HFF-Myc (cell line): ENCODE measurements around the gene FAM163B.

Experiments
- DNase-seq: peaks from one replicate; pipeline ENCODE4 v3.0.0-alpha.2; 2011; ENCODE audit warnings: low read depth; ENCODE audit errors: extremely low read depth
- H3K4me3 ChIP-seq: replicated peaks from 2 replicates; pipeline ENCODE4 v1.5.1; 2011; ENCODE audit warnings: low read depth, mild to moderate bottlenecking, control low read depth, low read length
- TF ChIP-seq, protein P1 (sequence below): IDR thresholded peaks from 2 replicates; pipeline ENCODE4 v1.5.1; 2012; ENCODE audit warnings: mild to moderate bottlenecking, low read depth, low read length, control low read depth; ENCODE audit errors: missing control alignments

Gene FAM163B

GRCh38 chr9:133650026-133650425, 40.8 kb upstream of the FAM163B start:
- no peak for DNase-seq
- no peak overlapping the region for H3K4me3 ChIP-seq
- TF ChIP-seq, protein P1, sequence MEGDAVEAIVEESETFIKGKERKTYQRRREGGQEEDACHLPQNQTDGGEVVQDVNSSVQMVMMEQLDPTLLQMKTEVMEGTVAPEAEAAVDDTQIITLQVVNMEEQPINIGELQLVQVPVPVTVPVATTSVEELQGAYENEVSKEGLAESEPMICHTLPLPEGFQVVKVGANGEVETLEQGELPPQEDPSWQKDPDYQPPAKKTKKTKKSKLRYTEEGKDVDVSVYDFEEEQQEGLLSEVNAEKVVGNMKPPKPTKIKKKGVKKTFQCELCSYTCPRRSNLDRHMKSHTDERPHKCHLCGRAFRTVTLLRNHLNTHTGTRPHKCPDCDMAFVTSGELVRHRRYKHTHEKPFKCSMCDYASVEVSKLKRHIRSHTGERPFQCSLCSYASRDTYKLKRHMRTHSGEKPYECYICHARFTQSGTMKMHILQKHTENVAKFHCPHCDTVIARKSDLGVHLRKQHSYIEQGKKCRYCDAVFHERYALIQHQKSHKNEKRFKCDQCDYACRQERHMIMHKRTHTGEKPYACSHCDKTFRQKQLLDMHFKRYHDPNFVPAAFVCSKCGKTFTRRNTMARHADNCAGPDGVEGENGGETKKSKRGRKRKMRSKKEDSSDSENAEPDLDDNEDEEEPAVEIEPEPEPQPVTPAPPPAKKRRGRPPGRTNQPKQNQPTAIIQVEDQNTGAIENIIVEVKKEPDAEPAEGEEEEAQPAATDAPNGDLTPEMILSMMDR, result no peak

DNA sequence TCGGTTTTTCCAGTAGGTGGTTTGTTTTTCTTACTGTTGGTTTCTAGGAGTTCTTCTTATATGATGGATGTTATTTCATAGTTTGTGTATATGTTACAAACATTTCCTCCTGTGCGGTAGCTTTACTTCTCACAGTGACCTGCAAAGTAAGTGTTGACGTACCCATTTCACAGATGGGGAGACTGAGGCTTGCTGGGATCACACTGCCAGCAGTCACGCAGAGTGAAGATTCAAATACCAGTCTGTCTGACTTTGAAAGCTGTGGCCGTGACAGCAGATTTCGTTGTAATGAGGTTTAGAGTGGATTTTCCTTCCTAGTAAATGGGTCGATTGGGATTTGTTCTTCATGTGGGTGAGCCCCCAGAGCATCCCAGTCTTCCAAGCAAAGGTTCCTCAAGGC, 40.0 kb upstream of the FAM163B start:
- TF ChIP-seq, protein P1, result no peak
- DNase-seq, result no peak
- no peak overlapping the region for H3K4me3 ChIP-seq

DNA sequence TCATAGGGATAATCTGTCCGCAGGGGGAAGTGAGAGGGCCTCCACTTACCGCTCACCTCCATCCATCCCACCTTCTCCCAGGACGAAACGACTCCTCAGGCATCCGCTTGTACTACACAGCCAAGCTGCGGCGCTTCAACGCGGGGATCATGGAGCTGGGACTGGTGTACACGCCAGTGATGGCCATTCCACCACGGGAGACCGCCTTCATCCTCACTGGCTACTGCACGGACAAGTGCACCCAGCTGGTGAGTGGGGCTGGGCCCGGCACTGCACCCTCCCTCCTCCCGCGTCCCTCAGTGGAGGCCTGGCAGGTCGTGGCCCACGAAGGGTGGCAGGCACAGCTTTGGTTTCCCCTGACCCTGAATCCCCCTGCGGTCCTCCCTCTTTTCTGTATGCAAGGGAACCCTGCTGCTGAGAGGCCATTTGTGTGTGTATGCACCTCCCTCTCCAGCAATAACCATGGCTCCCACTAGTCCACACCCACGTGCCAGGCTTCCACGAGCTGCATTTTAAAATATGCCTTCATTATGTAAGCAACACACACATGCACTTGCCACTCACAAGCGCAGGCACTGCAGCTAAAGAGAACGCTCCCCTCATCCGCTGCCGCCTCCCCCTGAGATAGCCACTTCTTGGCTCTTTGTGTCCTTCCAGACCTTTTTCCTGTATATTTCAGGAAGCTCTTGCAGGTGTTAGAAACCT, 38.7 kb upstream of the FAM163B start:
- H3K4me3 ChIP-seq, result no peak overlapping the region
- TF ChIP-seq, protein P1, result no peak
- DNase-seq, result no peak

- no peak for DNase-seq
- H3K4me3 ChIP-seq, result no peak overlapping the region
- TF ChIP-seq, protein P1, result no peak
Measured at GRCh38 chr9:133647148-133647547, 38.0 kb upstream of the FAM163B start.

- no peak for DNase-seq
- TF ChIP-seq, protein P1, result no peak
- H3K4me3 ChIP-seq, result no peak overlapping the region
Measured at GRCh38 chr9:133645021-133645765, 36.0 kb upstream of the FAM163B start.

GRCh38 chr9:133643978-133644760, 35.0 kb upstream of the FAM163B start:
- no peak for DNase-seq
- TF ChIP-seq, protein P1, result no peak
- no peak overlapping the region for H3K4me3 ChIP-seq
